WTC11 (cell line): ENCODE measurements around the gene STAM2.

Experiments
- ATF1 ChIP-seq: sonication (generic); formaldehyde crosslinking; IDR thresholded peaks from 2 replicates; pipeline ENCODE4 v1.8.1; 2023; ENCODE audit warnings: mild to moderate bottlenecking, moderate library complexity, missing genetic modification reagents
- CREM ChIP-seq: sonication (generic); formaldehyde crosslinking; IDR thresholded peaks from 2 replicates; pipeline ENCODE4 v1.8.1; 2022; ENCODE audit warnings: mild to moderate bottlenecking, missing genetic modification reagents, moderate library complexity
- CTCF ChIP-seq: fragments of 200-600 bp; IDR thresholded peaks from 2 replicates; pipeline ENCODE4 v1.8.0; 2022; ENCODE audit warnings: antibody characterized with exemption
- E2F4 ChIP-seq: sonication (generic); formaldehyde crosslinking; IDR thresholded peaks from 2 replicates; pipeline ENCODE4 v1.8.1; 2022; ENCODE audit warnings: low read depth, mild to moderate bottlenecking, moderate library complexity, missing genetic modification reagents, borderline replicate concordance
- NR1H2 ChIP-seq: sonication (generic); formaldehyde crosslinking; IDR thresholded peaks from 2 replicates; pipeline ENCODE4 v1.9.0; 2021; ENCODE audit warnings: mild to moderate bottlenecking, moderate library complexity, missing genetic modification reagents
- TCF7 ChIP-seq: sonication (generic); formaldehyde crosslinking; IDR thresholded peaks from 2 replicates; pipeline ENCODE4 v1.8.0; 2022; ENCODE audit warnings: mild to moderate bottlenecking, low read depth, missing genetic modification reagents, moderate library complexity
- TF ChIP-seq, protein P1 (sequence below): sonication (generic); formaldehyde crosslinking; conservative IDR thresholded peaks from 2 replicates; pipeline ENCODE4 v1.8.1; 2022; ENCODE audit warnings: mild to moderate bottlenecking, missing genetic modification reagents
- TF ChIP-seq, protein P2 (sequence below): sonication (generic); formaldehyde crosslinking; IDR thresholded peaks from 2 replicates; pipeline ENCODE4 v1.8.1; 2023; ENCODE audit warnings: mild to moderate bottlenecking, missing genetic modification reagents, moderate library complexity

DNA sequence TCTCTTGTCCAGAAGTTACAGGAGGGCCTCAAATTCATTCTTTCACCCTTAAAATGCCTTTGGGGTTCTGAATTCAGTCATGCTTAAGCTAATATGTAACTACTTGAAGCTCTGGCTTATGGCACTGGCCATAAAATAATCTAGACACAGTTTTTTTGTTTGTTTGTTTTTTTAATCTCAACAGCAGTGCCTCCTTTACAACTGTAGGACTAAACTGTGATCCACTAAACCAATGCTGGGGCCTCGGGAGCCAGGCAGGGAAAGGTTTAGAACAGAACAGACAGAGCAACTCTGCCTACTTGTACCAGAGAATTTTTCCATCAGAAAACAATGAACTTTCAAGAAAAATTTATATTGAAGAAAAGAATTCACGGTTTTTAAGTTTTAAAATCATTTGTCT lies 1.7 kb downstream of the STAM2 start:
- TF ChIP-seq CTCF (no peak), NR1H2 (CRISPR knock-in tag) (no peak), CREM (CRISPR knock-in tag) (no peak), E2F4 (CRISPR knock-in tag) (no peak), TCF7 (no peak), ATF1 (CRISPR knock-in tag) (no peak)
- TF ChIP-seq, protein P1, sequence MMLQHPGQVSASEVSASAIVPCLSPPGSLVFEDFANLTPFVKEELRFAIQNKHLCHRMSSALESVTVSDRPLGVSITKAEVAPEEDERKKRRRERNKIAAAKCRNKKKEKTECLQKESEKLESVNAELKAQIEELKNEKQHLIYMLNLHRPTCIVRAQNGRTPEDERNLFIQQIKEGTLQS (CRISPR knock-in tag) = no peak
- TF ChIP-seq, protein P2, sequence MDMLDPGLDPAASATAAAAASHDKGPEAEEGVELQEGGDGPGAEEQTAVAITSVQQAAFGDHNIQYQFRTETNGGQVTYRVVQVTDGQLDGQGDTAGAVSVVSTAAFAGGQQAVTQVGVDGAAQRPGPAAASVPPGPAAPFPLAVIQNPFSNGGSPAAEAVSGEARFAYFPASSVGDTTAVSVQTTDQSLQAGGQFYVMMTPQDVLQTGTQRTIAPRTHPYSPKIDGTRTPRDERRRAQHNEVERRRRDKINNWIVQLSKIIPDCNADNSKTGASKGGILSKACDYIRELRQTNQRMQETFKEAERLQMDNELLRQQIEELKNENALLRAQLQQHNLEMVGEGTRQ (CRISPR knock-in tag) = no peak
